ENCODE measurements around the gene MAS1.
"Not testable (repeated sequence)": the region's sequence is repeated elsewhere in the genome, so short reads cannot be mapped to it uniquely, and the experiment has no call there.

Gene MAS1

DNA sequence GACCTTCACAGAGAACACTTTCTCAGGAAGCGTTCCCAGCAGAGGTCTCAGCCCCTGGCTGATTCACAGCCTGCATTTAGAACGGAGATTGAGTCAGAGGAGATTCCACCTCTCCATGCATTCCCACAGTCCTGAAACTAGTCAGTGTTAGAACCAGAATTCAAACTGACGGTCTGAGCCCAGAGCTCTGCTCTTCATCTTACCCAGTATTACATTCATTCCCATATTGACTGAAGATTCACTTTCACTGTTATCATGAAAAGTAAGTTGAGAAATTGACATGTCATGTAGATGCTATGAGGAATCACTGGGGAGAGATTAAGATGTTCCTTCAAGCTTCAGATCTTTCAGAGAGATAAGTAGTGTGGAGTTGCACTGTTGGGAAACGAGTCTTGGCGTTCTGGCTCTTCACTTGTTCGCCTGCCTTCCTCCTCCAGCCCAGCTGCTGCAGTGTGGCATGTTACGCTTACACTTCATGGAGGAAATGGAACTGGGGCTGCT is 28.3 kb downstream of the MAS1 start:
- DNase-seq, result no peak

DNA sequence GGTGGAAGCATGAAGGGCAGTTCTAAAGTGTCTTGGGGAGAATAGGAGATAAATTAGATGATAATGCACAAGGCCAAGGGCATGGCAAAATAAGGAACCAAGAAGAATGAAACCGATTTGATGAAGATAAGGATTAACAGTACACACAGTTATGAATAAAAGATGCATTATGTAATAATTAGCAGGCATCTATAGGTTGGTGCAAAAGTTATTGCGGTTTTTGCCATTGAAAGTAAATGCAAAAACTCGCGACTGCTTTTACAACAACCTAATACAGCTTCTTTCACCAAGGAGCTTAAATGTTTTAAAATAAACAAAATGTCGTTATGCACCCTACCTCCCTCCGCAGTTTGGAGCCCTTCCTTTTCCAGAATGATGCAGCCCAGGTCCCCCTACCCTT is 29.0 kb downstream of the MAS1 start:
- DNase-seq, result no peak

GRCh38 chr6:159924150-159924549 is 33.4 kb downstream of the MAS1 start:
- not testable (repeated sequence) for DNase-seq

DNA sequence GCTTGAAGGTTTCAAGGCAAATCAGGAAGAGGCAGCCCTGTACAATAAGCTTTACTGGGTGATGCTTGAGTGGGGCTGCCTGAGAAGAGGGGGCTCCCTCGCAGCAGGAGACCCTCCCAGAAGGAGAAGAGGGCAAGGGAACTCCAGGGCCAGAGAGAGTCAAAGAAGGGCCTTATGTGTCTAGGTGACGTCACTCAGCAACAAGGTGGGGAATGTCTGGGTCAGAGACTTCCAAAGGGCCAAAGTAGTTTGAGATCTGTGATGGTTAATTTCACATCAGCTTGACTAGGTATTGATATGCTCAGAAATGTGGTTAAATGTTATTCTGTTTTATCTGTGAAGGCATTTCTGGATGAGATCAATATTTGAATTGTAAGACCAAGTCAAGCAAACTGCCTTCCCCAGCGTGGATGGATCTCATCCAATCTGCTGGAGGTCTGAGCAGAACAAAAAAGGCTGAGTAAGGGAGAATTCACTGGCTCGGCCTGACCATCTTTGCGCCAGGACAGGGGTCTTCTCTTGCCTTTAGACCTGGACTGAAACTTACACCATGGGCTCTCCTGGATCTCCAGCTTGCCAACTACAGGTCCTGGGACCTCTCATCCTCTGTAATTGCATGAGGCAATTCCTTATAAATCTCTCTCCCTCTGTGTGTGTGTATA is 35.9 kb downstream of the MAS1 start:
- DNase-seq, result no peak

GRCh38 chr6:159929819-159930218 is 39.0 kb downstream of the MAS1 start:
- DNase-seq, result no peak

DNA sequence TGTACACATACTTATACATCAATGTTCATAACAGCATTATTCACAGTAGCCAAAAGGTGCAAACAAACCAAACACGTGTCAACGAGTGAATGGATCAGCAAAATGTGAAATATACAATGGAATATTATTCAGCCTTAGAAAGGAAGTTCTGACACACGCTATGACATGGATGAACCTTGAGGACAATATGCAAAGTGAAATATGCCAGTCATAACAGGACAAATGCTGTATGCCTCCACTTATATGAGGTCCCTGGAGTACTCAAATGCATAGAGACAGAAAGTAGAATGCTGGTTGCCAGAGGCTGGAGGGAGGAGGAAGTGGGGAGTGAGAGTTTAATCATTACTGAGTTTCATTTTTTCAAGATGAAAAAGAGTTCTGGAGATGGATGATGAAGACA is 40.3 kb downstream of the MAS1 start:
- peak; percentile 54 for DNase-seq

- DNase-seq, result no peak
Observed at GRCh38 chr6:159931846-159932245, 41.1 kb downstream of the MAS1 start.

DNA sequence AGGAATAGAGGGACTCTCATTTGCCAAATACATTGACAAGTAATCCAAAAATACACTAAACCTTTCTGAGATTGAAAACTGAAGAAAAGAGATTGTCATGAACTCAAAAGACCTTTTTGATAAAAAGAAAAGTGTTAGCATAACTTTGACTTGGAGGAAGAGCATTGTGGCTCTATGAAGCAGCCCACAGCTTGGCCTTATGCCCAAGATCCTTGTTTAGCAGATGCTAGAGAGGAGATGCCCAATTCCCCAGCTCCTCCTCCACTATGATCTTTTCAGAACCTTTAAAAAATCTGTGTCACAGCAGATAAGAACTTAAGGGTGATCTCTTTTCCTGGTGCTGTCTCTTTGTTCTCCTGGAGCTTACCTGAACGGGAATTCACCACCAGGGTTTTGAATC is 42.3 kb downstream of the MAS1 start:
- no peak for DNase-seq

GRCh38 chr6:159934181-159934580 is 43.4 kb downstream of the MAS1 start:
- no peak for DNase-seq

DNA sequence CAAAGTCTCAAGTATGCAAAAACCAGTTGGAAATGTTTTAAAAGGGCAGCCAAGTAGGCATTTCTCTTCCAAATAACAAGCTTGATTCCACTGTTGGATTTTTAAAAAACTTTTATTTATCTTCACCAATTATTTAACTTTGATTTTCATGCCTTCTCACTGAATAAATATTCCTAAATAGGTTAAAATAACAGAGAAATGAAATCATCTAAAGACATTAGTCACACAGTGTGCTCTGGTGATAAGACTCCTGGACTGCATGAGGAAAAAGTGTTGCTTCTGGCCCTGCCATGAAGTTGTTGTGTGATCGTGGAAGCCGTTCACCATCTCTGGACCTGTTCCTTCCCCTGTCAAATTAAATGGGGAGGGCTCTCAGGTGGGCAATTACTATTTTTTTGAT is 44.3 kb downstream of the MAS1 start:
- no peak for DNase-seq

DNA sequence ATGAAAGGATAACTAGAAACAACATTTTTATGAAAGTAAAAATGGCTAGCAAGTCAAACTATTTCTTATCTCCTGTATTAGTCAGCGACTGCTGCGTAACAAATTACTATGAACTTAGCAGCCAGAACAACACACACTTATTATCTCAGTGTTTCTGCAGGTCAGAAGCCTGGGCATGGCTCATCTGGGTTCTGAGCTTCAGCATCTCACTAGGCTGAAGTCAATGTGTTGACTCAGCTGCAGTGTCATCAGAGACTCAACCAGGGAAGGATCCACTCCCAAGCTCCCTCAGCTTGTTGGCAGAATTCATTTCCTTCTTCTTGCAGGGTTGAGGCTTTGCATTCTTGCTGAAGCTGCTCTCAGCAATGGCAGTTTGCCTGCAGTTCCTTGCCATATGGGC is 44.8 kb downstream of the MAS1 start:
- DNase-seq, result no peak

GRCh38 chr6:159939591-159940016 is 48.8 kb downstream of the MAS1 start:
- DNase-seq, result no peak

All from suppressor macrophage treated with lipopolysaccharide for 4 hours (primary cell).